BE2C (cell line): ENCODE results near the gene NCMAP.

Experiments
- DNase-seq: peaks from one replicate; pipeline ENCODE4 v3.0.0-alpha.2; 2020
- H3K27me3 ChIP-seq: fragments of 250-450 bp; sonication (Bioruptor Pico); 2 replicates; pipeline ENCODE4 v1.5.1; 2020; ENCODE audit warnings: mild to moderate bottlenecking
- H3K36me3 ChIP-seq: fragments of 250-450 bp; sonication (Bioruptor Pico); 2 replicates; pipeline ENCODE4 v1.5.1; 2020; ENCODE audit warnings: mild to moderate bottlenecking
- H3K4me1 ChIP-seq: fragments of 250-450 bp; sonication (Bioruptor Pico); 2 replicates; pipeline ENCODE4 v1.5.1; 2020
- H3K4me3 ChIP-seq: 2 replicates; pipeline ENCODE4 v1.5.1; 2011; ENCODE audit warnings: low read depth, low read length
- H3K9me3 ChIP-seq: fragments of 250-450 bp; sonication (Bioruptor Pico); 2 replicates; pipeline ENCODE4 v1.5.1; 2020
- TF ChIP-seq, protein P1 (sequence below): IDR thresholded peaks from 2 replicates; pipeline ENCODE4 v1.5.1; 2012; ENCODE audit warnings: mild to moderate bottlenecking, low read depth, low read length

NCMAP gene

DNA sequence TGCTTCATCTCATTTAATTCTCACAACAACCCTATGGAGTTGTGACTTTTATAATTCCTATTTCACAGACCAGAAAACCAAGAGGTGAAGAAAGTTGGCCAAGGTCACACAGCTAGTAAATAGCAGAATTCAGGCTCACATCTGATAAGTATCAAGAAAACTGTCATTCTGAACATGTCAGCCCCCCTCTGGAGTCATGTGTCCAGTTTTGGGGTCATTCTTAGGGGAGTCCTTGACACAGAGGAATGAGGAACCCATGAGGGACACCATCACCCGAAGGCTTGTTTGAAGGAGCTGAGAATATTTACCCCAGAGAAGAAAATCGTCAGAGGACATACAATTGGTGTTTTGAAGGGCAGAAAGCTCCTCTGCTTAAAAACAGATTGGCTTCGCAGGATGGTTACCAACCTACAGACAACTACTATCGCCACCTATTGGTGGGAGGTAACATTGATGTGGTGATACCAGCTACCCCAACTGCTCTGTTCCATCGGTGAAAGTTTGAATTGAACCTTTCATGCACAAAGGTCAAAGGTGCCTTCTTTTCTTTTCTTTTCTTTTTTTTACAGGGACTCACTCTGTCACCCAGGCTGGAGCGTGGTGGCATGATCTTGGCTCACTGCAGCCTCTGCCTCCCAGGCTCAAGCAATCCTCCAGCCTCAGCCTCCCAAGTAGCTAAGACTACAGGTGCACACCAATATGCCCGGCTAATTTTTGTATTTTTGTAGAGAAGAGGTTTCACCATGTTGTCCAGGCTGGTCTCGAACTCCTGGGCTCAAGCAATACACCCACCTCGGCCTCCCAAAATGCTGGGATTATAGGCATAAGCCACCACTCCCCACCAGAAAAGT, 31.3 kb downstream of the NCMAP start:
- Histone ChIP-seq H3K27me3 (peaks cover 5% of the 10 kb centered on the region; the same call in 1 of the 2 replicates), H3K36me3 (no peaks in the 10 kb centered on the region), H3K4me1 (no peaks in the 10 kb centered on the region), H3K9me3 (no peaks in the 10 kb centered on the region), H3K4me3 (no peak overlapping the region)
- DNase-seq = peak; percentile 17
- TF ChIP-seq, protein P1, sequence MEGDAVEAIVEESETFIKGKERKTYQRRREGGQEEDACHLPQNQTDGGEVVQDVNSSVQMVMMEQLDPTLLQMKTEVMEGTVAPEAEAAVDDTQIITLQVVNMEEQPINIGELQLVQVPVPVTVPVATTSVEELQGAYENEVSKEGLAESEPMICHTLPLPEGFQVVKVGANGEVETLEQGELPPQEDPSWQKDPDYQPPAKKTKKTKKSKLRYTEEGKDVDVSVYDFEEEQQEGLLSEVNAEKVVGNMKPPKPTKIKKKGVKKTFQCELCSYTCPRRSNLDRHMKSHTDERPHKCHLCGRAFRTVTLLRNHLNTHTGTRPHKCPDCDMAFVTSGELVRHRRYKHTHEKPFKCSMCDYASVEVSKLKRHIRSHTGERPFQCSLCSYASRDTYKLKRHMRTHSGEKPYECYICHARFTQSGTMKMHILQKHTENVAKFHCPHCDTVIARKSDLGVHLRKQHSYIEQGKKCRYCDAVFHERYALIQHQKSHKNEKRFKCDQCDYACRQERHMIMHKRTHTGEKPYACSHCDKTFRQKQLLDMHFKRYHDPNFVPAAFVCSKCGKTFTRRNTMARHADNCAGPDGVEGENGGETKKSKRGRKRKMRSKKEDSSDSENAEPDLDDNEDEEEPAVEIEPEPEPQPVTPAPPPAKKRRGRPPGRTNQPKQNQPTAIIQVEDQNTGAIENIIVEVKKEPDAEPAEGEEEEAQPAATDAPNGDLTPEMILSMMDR = peak; percentile 64

DNA sequence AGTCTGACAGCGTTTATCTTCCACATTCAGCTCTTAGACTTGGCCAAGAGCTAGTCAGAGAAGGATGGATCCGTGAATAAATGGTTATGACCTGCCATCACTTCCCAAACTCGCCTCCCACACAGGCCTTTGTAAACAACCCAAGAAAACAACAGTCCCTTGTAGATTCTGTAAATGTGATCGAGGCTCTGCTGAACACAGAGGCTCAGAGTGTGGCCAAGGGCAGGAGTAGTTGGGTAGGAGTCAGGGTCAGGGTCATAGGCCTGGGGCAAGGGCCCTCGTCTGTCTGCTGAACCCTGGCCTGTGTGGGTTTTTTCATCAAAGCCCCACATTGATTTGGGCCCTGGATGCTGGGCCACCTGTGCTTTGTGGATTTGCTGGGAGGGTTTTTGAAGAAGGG, 32.7 kb downstream of the NCMAP start:
- TF ChIP-seq, protein P1 = no peak
- no peaks in the 10 kb centered on the region for H3K36me3 ChIP-seq
- H3K4me3 ChIP-seq = no peak overlapping the region
- no peak for DNase-seq
- H3K27me3 ChIP-seq = peaks cover 5% of the 10 kb centered on the region; the same call in 1 of the 2 replicates
- H3K4me1 ChIP-seq = no peaks in the 10 kb centered on the region
- no peaks in the 10 kb centered on the region for H3K9me3 ChIP-seq

DNA sequence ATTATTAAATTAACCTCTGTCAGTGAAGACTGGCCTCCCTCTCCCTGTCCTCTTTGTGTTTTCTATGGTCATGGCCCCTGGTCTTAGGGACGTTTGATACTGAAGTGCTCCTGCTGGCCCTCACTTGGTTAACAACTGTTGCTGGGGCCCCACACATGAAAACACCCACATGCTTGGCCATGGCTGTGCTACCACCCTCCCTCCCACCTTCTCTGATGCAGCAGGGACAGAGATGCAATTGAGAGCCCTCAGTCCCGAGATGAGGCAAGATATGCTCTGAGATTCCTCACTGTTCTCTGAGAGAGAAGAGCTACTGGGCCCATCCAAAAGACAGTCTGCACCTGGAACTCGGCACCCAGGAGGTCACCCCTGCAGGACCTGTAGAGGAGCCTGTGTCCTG, 33.3 kb downstream of the NCMAP start:
- H3K36me3 ChIP-seq = no peaks in the 10 kb centered on the region
- DNase-seq = no peak
- no peak overlapping the region for H3K4me3 ChIP-seq
- no peaks in the 10 kb centered on the region for H3K9me3 ChIP-seq
- H3K4me1 ChIP-seq = no peaks in the 10 kb centered on the region
- TF ChIP-seq, protein P1 = no peak
- H3K27me3 ChIP-seq = peaks cover 5% of the 10 kb centered on the region; the same call in 1 of the 2 replicates

DNA sequence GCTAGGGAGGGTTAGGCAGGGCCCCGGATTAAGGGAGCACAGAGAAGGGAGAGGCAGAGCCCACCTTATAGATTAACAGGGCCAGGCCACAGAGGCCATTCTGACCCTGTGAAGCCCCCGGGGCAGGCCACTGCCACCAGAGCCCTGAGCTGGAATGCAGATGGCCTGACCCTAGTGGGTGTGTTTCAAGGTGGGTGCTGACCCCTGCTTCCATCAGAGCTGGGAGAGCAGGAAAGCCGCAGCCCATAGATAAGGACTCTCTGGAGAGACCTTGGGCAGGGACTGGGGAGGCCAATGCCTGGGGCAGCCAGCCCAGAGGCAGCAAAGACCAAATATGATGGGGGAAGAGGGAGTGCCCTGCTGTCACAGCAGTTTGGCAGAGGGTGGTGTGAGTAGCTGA, 35.9 kb downstream of the NCMAP start:
- no peak for DNase-seq
- H3K4me3 ChIP-seq = no peak overlapping the region
- no peaks in the 10 kb centered on the region for H3K9me3 ChIP-seq
- TF ChIP-seq, protein P1 = no peak
- no peaks in the 10 kb centered on the region for H3K4me1 ChIP-seq
- no peaks in the 10 kb centered on the region for H3K27me3 ChIP-seq
- H3K36me3 ChIP-seq = no peaks in the 10 kb centered on the region

DNA sequence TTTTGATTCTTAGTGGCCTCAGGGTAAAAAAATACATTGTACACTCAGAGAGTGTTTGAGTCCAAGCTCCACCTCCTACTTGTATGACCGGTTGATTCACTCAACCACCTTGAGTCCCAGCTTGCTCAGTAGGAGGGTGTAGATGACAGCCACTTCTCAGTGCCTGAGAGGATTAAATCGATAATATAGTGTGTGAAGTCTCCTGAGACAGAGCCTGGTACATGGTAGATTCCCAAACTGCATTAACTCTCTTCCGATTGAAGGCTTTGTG, 38.4 kb downstream of the NCMAP start:
- DNase-seq = no peak
- Histone ChIP-seq H3K4me3 (no peak overlapping the region), H3K36me3 (no peaks in the 10 kb centered on the region), H3K27me3 (no peaks in the 10 kb centered on the region), H3K9me3 (no peaks in the 10 kb centered on the region), H3K4me1 (no peaks in the 10 kb centered on the region)
- TF ChIP-seq, protein P1 = no peak

DNA sequence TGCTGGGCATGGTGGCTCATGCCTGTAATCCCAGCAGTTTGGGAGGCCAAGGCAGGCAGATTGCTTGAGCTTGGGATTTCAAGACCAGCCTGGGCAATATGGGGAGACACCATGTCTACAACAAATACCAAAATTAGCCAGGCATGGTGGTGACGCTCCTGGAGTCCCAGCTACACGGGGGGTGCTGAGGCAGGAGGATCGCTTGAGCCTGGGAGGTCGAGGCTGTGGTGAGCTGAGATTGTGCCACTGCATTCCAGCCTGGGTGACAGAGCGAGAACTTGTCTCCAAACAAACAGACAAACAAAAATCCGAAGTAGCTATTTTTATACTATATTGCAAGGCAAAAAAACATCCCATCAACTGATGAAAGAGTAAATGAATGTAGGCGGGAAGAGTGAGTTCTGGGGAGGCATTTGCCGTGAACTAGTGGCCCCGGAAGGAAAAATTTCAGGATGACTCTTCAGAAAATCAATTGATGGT, 40.6 kb downstream of the NCMAP start:
- H3K4me3 ChIP-seq = no peak overlapping the region
- H3K9me3 ChIP-seq = no peaks in the 10 kb centered on the region
- H3K36me3 ChIP-seq = no peaks in the 10 kb centered on the region
- TF ChIP-seq, protein P1 = no peak
- no peak for DNase-seq
- H3K4me1 ChIP-seq = no peaks in the 10 kb centered on the region
- no peaks in the 10 kb centered on the region for H3K27me3 ChIP-seq
